K562 (cell line): ENCODE measurements around the gene SV2C. TPM values are rescaled to one million over a fixed set of nuclear protein-coding genes. Genes with fewer than 3 reads are reported as not detected.

Experiments used
- ATAC-seq: fragments of 200-7000 bp; cut with Tn5 transposase; 3 replicates; pipeline ENCODE4 v1.9.1; 2020; ENCODE audit warnings: moderate library complexity
- BruUV-seq: library from RNA; stranded (reverse); fragments of 400-500 nt; replicated peaks from 2 replicates; lab custom pipeline; 2021; lab: Mats Ljungman, UMichigan
- CTCF ChIA-PET: fragments of 300-600 bp; formaldehyde crosslinking; extraction: SDS; loops from one replicate; lab custom pipeline; 2021; ENCODE audit warnings: low intra/inter-chr PET ratio; lab: Yijun Ruan, JAX
- POLR2A ChIA-PET: fragments of 300-600, 350-650 bp; sonication (Branson Sonifier 250); formaldehyde crosslinking; extraction: SDS; loops from one replicate; lab custom pipeline; 2021; ENCODE audit warnings: antibody characterized with exemption, inconsistent platforms; lab: Yijun Ruan, JAX
- DNase-seq, 4 experiments: peaks; one replicate each; pipeline versions ENCODE4 v3.0.0 to v3.0.0-alpha.2; 2011 to 2018; ENCODE audit warnings: low spot score in 3 of 4, mixed read lengths in 3 of 4; ENCODE audit errors: extremely low read depth in 1 of 4
- FAIRE-seq: peaks from 2 replicates; lab custom pipeline; 2011; peaks lifted over from hg19 to GRCh38; lab: Jason Lieb, UNC
- H2AFZ ChIP-seq: 2 replicates; pipeline ENCODE4 v1.6.0; 2011; ENCODE audit warnings: low read depth, low read length, control low read depth, inconsistent platforms
- H3K27ac ChIP-seq: fragments of 200-600 bp; 3 replicates; pipeline ENCODE4 v1.8.0; 2011; ENCODE audit warnings: low read depth, mild to moderate bottlenecking, control low read depth, inconsistent platforms, low read length, moderate library complexity, mixed read lengths; ENCODE audit errors: extremely low read depth
- H3K27me3 ChIP-seq, 2 experiments: fragments of 300-600 bp in 1 of 2; 2 replicates in 1 of 2; 3 replicates in 1 of 2; pipeline versions ENCODE4 v1.6.0 to v1.8.0; 2011; ENCODE audit warnings: inconsistent platforms in 2 of 2, low read length in 2 of 2, mild to moderate bottlenecking in 1 of 2, mixed read lengths in 1 of 2, moderate library complexity in 1 of 2; ENCODE audit not compliant: control insufficient read depth in 2 of 2, insufficient read depth in 2 of 2
- H3K36me3 ChIP-seq: fragments of 300-600 bp; 3 replicates; pipeline ENCODE4 v1.8.0; 2011; ENCODE audit warnings: mild to moderate bottlenecking, low read length, inconsistent platforms; ENCODE audit not compliant: control insufficient read depth, insufficient read depth
- H3K4me1 ChIP-seq, 2 experiments: fragments of 200-600 bp in 1 of 2; replicated peaks in 1 of 2; 2 replicates in 1 of 2; 3 replicates in 1 of 2; pipeline versions ENCODE4 v1.5.1 to v1.8.0; 2011; ENCODE audit warnings: inconsistent platforms in 2 of 2, low read length in 2 of 2, mild to moderate bottlenecking in 1 of 2, mixed read lengths in 1 of 2, moderate library complexity in 1 of 2; ENCODE audit not compliant: control insufficient read depth in 2 of 2, insufficient read depth in 2 of 2
- H3K4me2 ChIP-seq: 2 replicates; pipeline ENCODE4 v1.6.1; 2011; ENCODE audit warnings: low read length, control low read depth, inconsistent platforms, mixed read lengths; ENCODE audit not compliant: insufficient read depth
- H3K4me3 ChIP-seq: fragments of 200-600 bp; sonication (generic), shearing (Covaris generic); 2 replicates; pipeline ENCODE4 v1.5.1; 2016; ENCODE audit warnings: control low read depth, inconsistent platforms
- H3K79me2 ChIP-seq: fragments of 200-600 bp; 3 replicates; pipeline ENCODE4 v1.8.0; 2011; ENCODE audit warnings: low read length, inconsistent platforms; ENCODE audit not compliant: control insufficient read depth, insufficient read depth
- H3K9ac ChIP-seq, 2 experiments: 2 replicates each; pipeline versions ENCODE4 v1.6.0 to v1.6.1; 2011; ENCODE audit warnings: low read depth in 2 of 2, low read length in 2 of 2, control low read depth in 1 of 2, inconsistent platforms in 1 of 2, mild to moderate bottlenecking in 1 of 2, mixed read lengths in 1 of 2; ENCODE audit not compliant: insufficient read depth in 1 of 2
- H3K9me1 ChIP-seq: one replicate; pipeline ENCODE4 v1.6.0; 2011; ENCODE audit warnings: inconsistent platforms, mild to moderate bottlenecking, low read length, moderate library complexity; ENCODE audit not compliant: control insufficient read depth, insufficient read depth
- H3K9me3 ChIP-seq: replicated peaks from 2 replicates; pipeline ENCODE4 v1.5.1; 2011; ENCODE audit warnings: low read depth, low read length, inconsistent platforms; ENCODE audit not compliant: control insufficient read depth, insufficient read depth
- H4K20me1 ChIP-seq: replicated peaks from 2 replicates; pipeline ENCODE4 v1.6.1; 2011; ENCODE audit warnings: low read length, inconsistent platforms, mixed read lengths; ENCODE audit not compliant: control insufficient read depth, insufficient read depth
- FIP1L1 ChIP-seq: fragments of 200-400 bp; formaldehyde crosslinking; IDR thresholded peaks from 2 replicates; pipeline ENCODE4 v1.6.1; 2018; ENCODE audit warnings: mild to moderate bottlenecking, low read depth, low read length; ENCODE audit not compliant: poor library complexity, severe bottlenecking
- MBD1 ChIP-seq: fragments of 250-450 bp; sonication (Bioruptor Pico); IDR thresholded peaks from 2 replicates; pipeline ENCODE4 v1.8.0; 2022; ENCODE audit warnings: inconsistent platforms
- MECOM ChIP-seq: fragments of 250-450 bp; sonication (Bioruptor Pico); IDR thresholded peaks from 2 replicates; pipeline ENCODE4 v1.8.0; 2022; ENCODE audit warnings: inconsistent platforms
- NFATC3 ChIP-seq: fragments of 450-650 bp; IDR thresholded peaks from 2 replicates; pipeline ENCODE4 v1.6.1; 2017; ENCODE audit warnings: mild to moderate bottlenecking
- PCBP1 ChIP-seq: fragments of 200-400 bp; formaldehyde crosslinking; IDR thresholded peaks from 2 replicates; pipeline ENCODE4 v1.6.1; 2018; ENCODE audit warnings: mild to moderate bottlenecking, low read depth, low read length; ENCODE audit not compliant: poor library complexity, severe bottlenecking
- PHF20 ChIP-seq: fragments of 450-650 bp; IDR thresholded peaks from 2 replicates; pipeline ENCODE4 v1.6.1; 2018; ENCODE audit not compliant: partially characterized antibody
- PYGO2 ChIP-seq: fragments of 450-650 bp; IDR thresholded peaks from 2 replicates; pipeline ENCODE4 v1.6.1; 2016; ENCODE audit warnings: mild to moderate bottlenecking, missing genetic modification characterization, moderate library complexity, missing compliant biosample characterization
- SMARCA4 ChIP-seq: fragments of 450-650 bp; IDR thresholded peaks from 2 replicates; pipeline ENCODE4 v1.6.1; 2016
- SP2 ChIP-seq: IDR thresholded peaks from 2 replicates; pipeline ENCODE4 v1.6.1; 2011; ENCODE audit warnings: mild to moderate bottlenecking, low read depth, low read length, moderate library complexity; ENCODE audit not compliant: poor library complexity, severe bottlenecking; ENCODE audit errors: extremely low read depth
- TCF7L2 ChIP-seq: fragments of 150-350 bp; IDR thresholded peaks from 2 replicates; pipeline ENCODE4 v1.6.1; 2016; ENCODE audit warnings: low read depth, mild to moderate bottlenecking, low read length, moderate library complexity
- ZNF212 ChIP-seq: fragments of 450-650 bp; formaldehyde crosslinking; IDR thresholded peaks from 2 replicates; pipeline ENCODE4 v1.4.0; 2020; ENCODE audit warnings: mild to moderate bottlenecking
- ZNF551 ChIP-seq: fragments of 250-450 bp; sonication (Bioruptor Pico); IDR thresholded peaks from 2 replicates; pipeline ENCODE4 v1.5.0; 2021; ENCODE audit warnings: mild to moderate bottlenecking, moderate library complexity
- WGBS: fragments of 100-300 bp; shearing (Covaris generic); methylation state at CpG from one replicate; pipeline ENCODE4 v1.1.6; 2016; ENCODE audit warnings: low coverage, mixed read lengths; ENCODE audit not compliant: insufficient coverage; ENCODE audit errors: missing lambda C conversion rate; 5-methylcytosine and 5-hydroxymethylcytosine counted together
- in situ Hi-C: fragments of 300-500 bp; cut with MboI; formaldehyde crosslinking; loops from 4 replicates; pipeline ENCODE4 v1.15.0; 2018; ENCODE audit warnings: inconsistent platforms, mixed read lengths
- intact Hi-C: fragments of 100-400 bp; cut with micrococcal nuclease; formaldehyde crosslinking; loops from 2 replicates; pipeline ENCODE4 v1.14.2; 2022
- polyA plus RNA-seq, 8 experiments: library from polyadenylated mRNA; depleted of rRNA in 4 of 8; stranded (reverse) in 5 of 8; unstranded in 3 of 8; fragments of >200 nt; fragmentation: Nextera tagmentation in 2 of 8; fragmentation: Illumina TruSeq in 1 of 8; extraction: Ambion mirVana in 2 of 8; extraction: Trizol in 1 of 8; gene quantifications; 2 replicates each; pipeline versions ENCODE4 v1.2.1 to v1.2.3, GENCODE V29; 2011 to 2014; ENCODE audit warnings: inconsistent platforms in 1 of 8, missing spikeins in 1 of 8
- total RNA-seq, 7 experiments: library from RNA; depleted of rRNA in 6 of 7; stranded (reverse); fragments of >200 nt in 6 of 7; fragmentation: Illumina TruSeq in 2 of 7; extraction: Trizol in 2 of 7; gene quantifications; 2 replicates each; pipeline versions ENCODE4 v1.2.1 to v1.2.3, GENCODE V29; 2011 to 2021; ENCODE audit warnings: low replicate concordance in 1 of 7
- TF ChIP-seq, protein P1 (sequence below): fragments of 450-650 bp; formaldehyde crosslinking; IDR thresholded peaks from 2 replicates; pipeline ENCODE4 v1.4.0; 2020; ENCODE audit warnings: mild to moderate bottlenecking, moderate library complexity

Gene SV2C
- total and polyA plus RNA-seq, 9 of the 15 experiments (the other 6 are each of a cell fraction or from before 2014, with no cell fraction given) = 0.05 TPM; not detected in 8

GRCh38 chr5:76065258-76065657 is 17.9 kb upstream of the SV2C start:
- WGBS = 1% methylated on average over 5 of the region's 5 CpGs
- no peaks in the 10 kb centered on the region for H3K9me3 ChIP-seq
- H3K9ac ChIP-seq = no peak overlapping the region
- TF ChIP-seq MECOM (CRISPR knock-in tag) (no peak), FIP1L1 (no peak), TCF7L2 (no peak), SMARCA4 (no peak), MBD1 (no peak), PYGO2 (no peak), ZNF212 (CRISPR knock-in tag) (no peak), PHF20 (no peak), NFATC3 (no peak), PCBP1 (no peak), ZNF551 (CRISPR knock-in tag) (no peak), SP2 (no peak)
- TF ChIP-seq, protein P1, sequence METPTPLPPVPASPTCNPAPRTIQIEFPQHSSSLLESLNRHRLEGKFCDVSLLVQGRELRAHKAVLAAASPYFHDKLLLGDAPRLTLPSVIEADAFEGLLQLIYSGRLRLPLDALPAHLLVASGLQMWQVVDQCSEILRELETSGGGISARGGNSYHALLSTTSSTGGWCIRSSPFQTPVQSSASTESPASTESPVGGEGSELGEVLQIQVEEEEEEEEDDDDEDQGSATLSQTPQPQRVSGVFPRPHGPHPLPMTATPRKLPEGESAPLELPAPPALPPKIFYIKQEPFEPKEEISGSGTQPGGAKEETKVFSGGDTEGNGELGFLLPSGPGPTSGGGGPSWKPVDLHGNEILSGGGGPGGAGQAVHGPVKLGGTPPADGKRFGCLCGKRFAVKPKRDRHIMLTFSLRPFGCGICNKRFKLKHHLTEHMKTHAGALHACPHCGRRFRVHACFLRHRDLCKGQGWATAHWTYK = no peak
- no peak overlapping the region for H2AFZ ChIP-seq
- ChIA-PET CTCF (no interaction called here), POLR2A (interaction anchor here (0.6 kb wide), 1 partner anchor 111 kb away, joined by 3 read pairs; no protein-coding TSS in a partner anchor)
- no peaks in the 10 kb centered on the region for H3K36me3 ChIP-seq
- in situ Hi-C loops (no loop called here), intact Hi-C loops (no loop called here)
- H3K4me3 ChIP-seq = no peak overlapping the region
- no peak overlapping the region for H3K4me2 ChIP-seq
- no peaks in the 10 kb centered on the region for H4K20me1 ChIP-seq
- no peak for ATAC-seq
- BruUV-seq = no TSS peak
- no peak for FAIRE-seq
- H3K27ac ChIP-seq = no peak overlapping the region
- no peaks in the 10 kb centered on the region for H3K27me3 ChIP-seq
- no peak for DNase-seq
- no peaks in the 10 kb centered on the region for H3K79me2 ChIP-seq
- H3K4me1 ChIP-seq = no peaks in the 10 kb centered on the region
- no peaks in the 10 kb centered on the region for H3K9me1 ChIP-seq
